Measurements from ENCODE around the gene BRF1. TPM values are rescaled to one million over a fixed set of nuclear protein-coding genes. Genes with fewer than 3 reads are reported as not detected.

Gene BRF1
- total and polyA plus RNA-seq, 2 of the 8 experiments (the other 6 are each of a cell fraction or from before 2014, with no cell fraction given), result 7.7 to 18.3 TPM

DNA sequence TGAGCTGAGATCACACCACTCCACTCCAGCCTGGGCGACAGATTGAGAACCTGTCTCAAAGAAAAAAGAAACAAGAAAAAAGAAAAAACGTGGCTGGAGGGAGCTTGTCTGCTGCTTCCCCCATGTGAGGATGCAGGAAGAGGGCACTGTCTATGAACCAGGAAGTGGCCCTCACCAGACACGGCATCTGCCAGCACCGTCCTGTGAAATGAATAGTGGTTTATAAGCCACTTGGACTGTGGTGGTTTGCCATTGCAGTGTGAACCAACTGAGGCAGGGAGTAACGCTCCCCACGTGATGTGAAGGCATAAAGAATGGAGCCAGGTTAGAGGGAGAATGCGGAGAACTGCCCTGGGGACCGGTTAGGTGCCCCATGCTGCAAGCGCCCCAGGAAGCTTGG, 4.5 kb upstream of the BRF1 start (continued):
- TF ChIP-seq TAF7 (optimal IDR thresholded peaks at IDR 0.05; ENCODE audit: borderline replicate concordance, low read depth, low read length) (no peak), SP1 (IDR thresholded peaks at IDR 0.05; ENCODE audit: low read depth, low read length) (no peak), TBP (IDR thresholded peaks at IDR 0.05; ENCODE audit: low read depth, low read length) (no peak), JUN (IDR thresholded peaks at IDR 0.05; ENCODE audit: low read depth, low read length) (no peak), KDM4A (IDR thresholded peaks at IDR 0.05; ENCODE audit: low read depth, low read length, severe bottlenecking) (no peak)
